HCT116 (cell line): ENCODE data around the gene REST. TPM values are rescaled to one million over a fixed set of nuclear protein-coding genes. Genes with fewer than 3 reads are reported as not detected.
"Not testable (repeated sequence)": the region's sequence is repeated elsewhere in the genome, so short reads cannot be mapped to it uniquely, and the experiment has no call there.

Experiments
- ATAC-seq: fragments of 200-7000 bp; cut with Tn5 transposase; 2 replicates; pipeline ENCODE4 v1.9.1; 2020; ENCODE audit warnings: mild to moderate bottlenecking, moderate library complexity
- BruUV-seq: library from RNA; stranded (reverse); fragments of 400-500 nt; replicated peaks from 2 replicates; lab custom pipeline; 2021; lab: Mats Ljungman, UMichigan
- CTCF ChIA-PET: fragments of 300-600 bp; sonication (Branson Sonifier 250); formaldehyde crosslinking; loops from one replicate; lab custom pipeline; 2021; ENCODE audit warnings: antibody characterized with exemption; lab: Charles Lee
- POLR2A ChIA-PET: fragments of 300-600, 350-600 bp; sonication (Branson Sonifier 250); formaldehyde crosslinking; loops from one replicate; lab custom pipeline; 2021; ENCODE audit warnings: antibody characterized with exemption; lab: Charles Lee
- RAD21 ChIA-PET, 2 experiments: fragments of 300-600 bp; sonication (Branson Sonifier 250); formaldehyde crosslinking; loops; one replicate each; lab custom pipeline; 2023; ENCODE audit warnings: low total read pairs in 2 of 2; ENCODE audit not compliant: uncharacterized antibody in 2 of 2, unreplicated experiment in 2 of 2, low non-redundant PET in 1 of 2; lab: Charles Lee
- DNase-seq: peaks from one replicate; pipeline ENCODE4 v3.0.0-alpha.2; 2010; ENCODE audit warnings: low read depth, low spot score
- H2AFZ ChIP-seq: fragments of 200-600 bp; shearing (Covaris generic), sonication (generic); 2 replicates; pipeline ENCODE4 v1.6.1; 2017; ENCODE audit warnings: low read depth, mixed run types, mixed read lengths, antibody characterized with exemption, low read length; ENCODE audit not compliant: poor library complexity, severe bottlenecking
- H3K27ac ChIP-seq: 2 replicates; pipeline ENCODE4 v1.5.1; 2012; ENCODE audit warnings: low read depth, low read length
- H3K27me3 ChIP-seq: fragments of 200-600 bp; sonication (generic); 2 replicates; pipeline ENCODE4 v1.6.1; 2016; ENCODE audit warnings: mixed run types, low read length, mixed read lengths; ENCODE audit not compliant: insufficient read depth
- H3K36me3 ChIP-seq, 2 experiments: fragments of 200-500 bp in 1 of 2; fragments of 200-600 bp in 1 of 2; sonication (Bioruptor generic) in 1 of 2; sonication (generic) in 1 of 2; 2 replicates each; pipeline versions ENCODE4 v1.5.1 to v1.6.1; 2014 to 2016; ENCODE audit warnings: low read length in 2 of 2, inconsistent platforms in 1 of 2, mixed read lengths in 1 of 2, mixed run types in 1 of 2; ENCODE audit not compliant: insufficient read depth in 2 of 2, control insufficient read depth in 1 of 2
- H3K4me1 ChIP-seq, 2 experiments: fragments of 200-600 bp in 1 of 2; sonication (generic) in 1 of 2; 2 replicates each; pipeline versions ENCODE4 v1.5.1 to v1.6.1; 2012 to 2017; ENCODE audit warnings: low read length in 2 of 2, inconsistent platforms in 1 of 2, mild to moderate bottlenecking in 1 of 2, mixed read lengths in 1 of 2, mixed run types in 1 of 2, moderate library complexity in 1 of 2; ENCODE audit not compliant: insufficient read depth in 2 of 2, control insufficient read depth in 1 of 2
- H3K4me2 ChIP-seq: fragments of 200-600 bp; sonication (generic); 2 replicates; pipeline ENCODE4 v1.6.1; 2017; ENCODE audit warnings: mixed run types, low read length, mixed read lengths
- H3K4me3 ChIP-seq, 2 experiments: fragments of 200-600 bp in 1 of 2; sonication (generic) in 1 of 2; replicated peaks in 1 of 2; 2 replicates each; pipeline ENCODE4 v1.5.1; 2011 to 2016; ENCODE audit warnings: low read length in 2 of 2, control low read depth in 1 of 2, low read depth in 1 of 2, mild to moderate bottlenecking in 1 of 2, mixed read lengths in 1 of 2, mixed run types in 1 of 2
- H3K79me2 ChIP-seq: fragments of 200-600 bp; sonication (generic); 2 replicates; pipeline ENCODE4 v1.6.1; 2017; ENCODE audit warnings: mild to moderate bottlenecking, mixed run types, low read length, moderate library complexity, mixed read lengths; ENCODE audit not compliant: insufficient read depth
- H3K9ac ChIP-seq: fragments of 200-600 bp; sonication (generic); 2 replicates; pipeline ENCODE4 v1.6.1; 2016; ENCODE audit warnings: low read length, mixed read lengths
- H3K9me2 ChIP-seq: fragments of 200-600 bp; sonication (generic), shearing (Covaris generic); 2 replicates; pipeline ENCODE4 v1.6.1; 2017; ENCODE audit warnings: mixed run types, mild to moderate bottlenecking, moderate library complexity; ENCODE audit not compliant: insufficient read depth
- H3K9me3 ChIP-seq, 2 experiments: fragments of 200-500 bp in 1 of 2; fragments of 200-600 bp in 1 of 2; sonication (Bioruptor generic) in 1 of 2; sonication (generic) in 1 of 2; 2 replicates each; pipeline ENCODE4 v1.6.1; 2014 to 2017; ENCODE audit warnings: low read length in 2 of 2, mixed read lengths in 2 of 2, inconsistent platforms in 1 of 2, low read depth in 1 of 2, mild to moderate bottlenecking in 1 of 2, mixed run types in 1 of 2, moderate library complexity in 1 of 2; ENCODE audit not compliant: control insufficient read depth in 1 of 2, insufficient read depth in 1 of 2
- H4K20me1 ChIP-seq: fragments of 200-600 bp; sonication (generic), shearing (Covaris generic); 2 replicates; pipeline ENCODE4 v1.6.1; 2017; ENCODE audit warnings: mixed run types, mild to moderate bottlenecking, moderate library complexity; ENCODE audit not compliant: insufficient read depth
- ATF3 ChIP-seq: IDR thresholded peaks from 2 replicates; pipeline ENCODE4 v1.6.1; 2012
- EGR1 ChIP-seq: IDR thresholded peaks from 2 replicates; pipeline ENCODE4 v1.6.1; 2012; ENCODE audit warnings: low read depth
- EZH2phosphoT487 ChIP-seq: fragments of 200-600 bp; IDR thresholded peaks from 2 replicates; pipeline ENCODE4 v1.6.1; 2018; ENCODE audit warnings: antibody characterized with exemption, borderline replicate concordance
- JUND ChIP-seq: IDR thresholded peaks from 2 replicates; pipeline ENCODE4 v1.6.1; 2012
- MAX ChIP-seq: IDR thresholded peaks from 2 replicates; pipeline ENCODE4 v1.6.1; 2012
- RAD21 ChIP-seq: IDR thresholded peaks from 2 replicates; pipeline ENCODE4 v1.6.1; 2012; ENCODE audit warnings: low read depth, mild to moderate bottlenecking
- ZBTB33 ChIP-seq: IDR thresholded peaks from 2 replicates; pipeline ENCODE4 v1.6.1; 2011; ENCODE audit warnings: mild to moderate bottlenecking, low read length, moderate library complexity; ENCODE audit not compliant: insufficient replicate concordance; ENCODE audit errors: extremely low read depth
- intact Hi-C: fragments of 100-400 bp; cut with micrococcal nuclease; formaldehyde crosslinking; loops from 2 replicates; pipeline ENCODE4 v1.10.0; 2022
- total RNA-seq: library from RNA; stranded (reverse); gene quantifications from one replicate; pipeline ENCODE4 v1.2.1, GENCODE V29; 2021; ENCODE audit not compliant: unreplicated experiment

Gene REST
- total RNA-seq, 1 experiment from 2014 or later, result 42.6 TPM

GRCh38 chr4:56937262-56937661 is 29.6 kb downstream of the REST start (continued):
- no peak for TF ChIP-seq EZH2phosphoT487

- H3K9me3 ChIP-seq, H3K27me3 ChIP-seq, H4K20me1 ChIP-seq, CTCF ChIA-PET, H3K4me2 ChIP-seq, ATAC-seq, POLR2A ChIA-PET, H3K9me2 ChIP-seq, intact Hi-C loops, H3K9ac ChIP-seq, H3K79me2 ChIP-seq, BruUV-seq, H3K4me3 ChIP-seq, H2AFZ ChIP-seq, H3K36me3 ChIP-seq, H3K27ac ChIP-seq, DNase-seq, RAD21 ChIA-PET: not testable (repeated sequence)
- peaks cover 10 to 13% of the 10 kb centered on the region in 2 experiments; a peak in 3 of 4 replicates for H3K4me1 ChIP-seq
These were observed 32.1 kb downstream of the REST start for GRCh38 chr4:56939826-56940225.

DNA sequence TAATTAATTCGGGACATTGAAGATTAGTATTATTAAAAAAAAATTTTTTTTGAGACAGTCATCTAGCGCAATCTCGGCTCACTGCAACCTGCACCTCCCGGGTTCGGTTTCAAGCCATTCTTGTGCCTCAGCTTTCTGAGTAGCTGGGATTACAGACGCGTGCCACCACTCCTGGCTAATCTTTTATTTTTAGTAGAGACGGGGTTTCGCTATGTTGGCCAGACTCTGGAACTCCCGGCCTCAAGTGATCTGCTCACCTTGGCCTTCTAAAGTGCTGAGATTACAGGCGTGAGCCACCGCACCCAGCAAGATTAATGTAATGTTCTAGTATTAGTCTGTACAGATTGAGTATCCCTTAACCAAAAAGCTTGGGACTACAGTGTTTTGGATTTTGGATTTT is 32.7 kb downstream of the REST start:
- ChIA-PET RAD21 (no interaction called here), POLR2A (no interaction called here)

More for the DNA sequence above, 32.7 kb downstream of the REST start:
- CTCF ChIA-PET, result no interaction called here
- no peaks in the 10 kb centered on the region for H3K27me3 ChIP-seq
- no peaks in the 10 kb centered on the region for H3K9me2 ChIP-seq
- no peaks in the 10 kb centered on the region; the same call in 1 of the 2 replicates for H3K79me2 ChIP-seq
- H3K9me3 ChIP-seq, result no peaks in the 10 kb centered on the region
- intact Hi-C loops, result no loop called here
- TF ChIP-seq RAD21 (no peak), EGR1 (no peak), MAX (no peak), JUND (no peak), ATF3 (no peak), ZBTB33 (no peak)
- no peak overlapping the region for H2AFZ ChIP-seq
- peaks cover 10 to 13% of the 10 kb centered on the region in 2 experiments; a peak in 3 of 4 replicates for H3K4me1 ChIP-seq
- H3K4me3 ChIP-seq, result no peak overlapping the region
- ATAC-seq (no peak), DNase-seq (no peak)
- H3K27ac ChIP-seq, result no peak overlapping the region
- H3K9ac ChIP-seq, result no peak overlapping the region
- no TSS peak for BruUV-seq
- H3K4me2 ChIP-seq, result no peak overlapping the region
- peaks cover 0 to 4% of the 10 kb centered on the region in 2 experiments; a peak in 2 of 4 replicates for H3K36me3 ChIP-seq
- no peaks in the 10 kb centered on the region for H4K20me1 ChIP-seq
